NCI-H510A (cell line): ENCODE data around the gene ZNF664.

Experiments
- DNase-seq: peaks from one replicate; lab custom pipeline; 2025; lab: John Stamatoyannopoulos, UW

Gene ZNF664

DNA sequence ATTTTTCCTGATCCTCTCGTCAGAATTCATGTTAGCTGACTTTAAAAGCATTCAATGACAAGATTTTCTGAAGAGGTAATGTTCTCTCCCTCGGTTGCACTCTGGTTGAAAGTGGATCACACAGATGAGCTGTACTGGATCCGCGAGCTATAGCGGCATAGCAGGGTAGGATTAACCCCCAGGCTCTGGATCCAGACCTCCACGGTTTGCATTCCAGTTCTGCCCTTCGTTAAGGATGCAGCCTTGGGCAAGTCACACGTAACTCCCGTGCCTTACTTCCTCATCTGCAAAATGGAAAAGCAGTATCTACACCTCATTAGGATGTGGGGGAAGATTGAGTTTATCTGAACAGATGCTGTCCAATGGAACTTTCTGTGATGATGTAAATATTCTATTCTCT is 14.1 kb upstream of the ZNF664 start:
- DNase-seq = no peak

DNA sequence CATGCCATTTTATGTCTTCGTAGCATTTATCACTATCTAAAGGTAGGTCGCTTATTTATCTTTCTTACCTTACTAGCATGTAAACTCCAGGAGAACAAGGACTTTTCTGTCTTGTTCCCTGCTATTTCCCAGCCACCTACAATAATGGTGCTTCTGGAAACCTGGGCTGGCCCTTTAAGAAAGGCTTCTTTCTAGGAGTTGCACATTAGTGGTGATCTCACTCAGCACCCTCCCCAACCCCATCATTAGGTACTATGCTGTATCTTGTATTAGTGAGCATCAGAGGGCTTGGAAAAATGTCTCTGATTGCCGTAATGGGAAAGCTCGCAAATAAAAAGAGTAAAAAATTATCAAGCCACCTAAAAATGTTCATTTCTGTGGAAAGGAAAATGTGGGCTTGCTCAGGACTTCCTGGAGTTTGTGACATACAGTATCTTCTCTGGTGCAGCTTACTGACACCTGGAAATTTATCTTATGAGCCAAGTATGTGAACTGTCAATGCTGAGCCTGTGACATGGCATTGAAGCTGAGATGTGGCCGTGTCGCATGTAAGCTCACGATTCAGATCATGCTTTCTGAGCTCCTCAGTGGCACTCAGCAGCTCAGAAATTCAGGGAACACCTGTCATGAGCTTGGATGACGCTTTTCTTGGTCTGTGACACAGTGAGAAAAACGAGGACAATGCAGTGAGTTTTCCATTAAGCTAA is 12.8 kb upstream of the ZNF664 start:
- no peak for DNase-seq

DNA sequence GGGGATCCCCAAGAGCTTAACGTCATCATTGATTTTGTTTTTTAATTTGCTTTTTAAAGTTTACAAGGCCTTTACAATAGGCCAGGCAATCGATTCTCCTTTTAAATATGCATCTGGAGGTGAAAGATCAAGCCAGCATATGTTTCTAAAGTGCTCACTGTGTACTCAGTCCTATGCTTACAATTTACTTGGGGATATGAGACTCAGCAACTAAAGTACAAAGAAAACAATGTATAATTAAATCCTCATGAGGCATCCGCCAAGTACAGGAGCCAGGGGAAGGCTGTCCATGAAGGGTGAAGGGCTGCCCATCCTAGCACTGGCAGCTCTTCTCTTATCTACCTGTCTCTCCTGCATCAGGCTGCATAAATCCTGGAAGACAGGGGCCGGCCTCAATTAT is 12.2 kb upstream of the ZNF664 start:
- DNase-seq = no peak

DNA sequence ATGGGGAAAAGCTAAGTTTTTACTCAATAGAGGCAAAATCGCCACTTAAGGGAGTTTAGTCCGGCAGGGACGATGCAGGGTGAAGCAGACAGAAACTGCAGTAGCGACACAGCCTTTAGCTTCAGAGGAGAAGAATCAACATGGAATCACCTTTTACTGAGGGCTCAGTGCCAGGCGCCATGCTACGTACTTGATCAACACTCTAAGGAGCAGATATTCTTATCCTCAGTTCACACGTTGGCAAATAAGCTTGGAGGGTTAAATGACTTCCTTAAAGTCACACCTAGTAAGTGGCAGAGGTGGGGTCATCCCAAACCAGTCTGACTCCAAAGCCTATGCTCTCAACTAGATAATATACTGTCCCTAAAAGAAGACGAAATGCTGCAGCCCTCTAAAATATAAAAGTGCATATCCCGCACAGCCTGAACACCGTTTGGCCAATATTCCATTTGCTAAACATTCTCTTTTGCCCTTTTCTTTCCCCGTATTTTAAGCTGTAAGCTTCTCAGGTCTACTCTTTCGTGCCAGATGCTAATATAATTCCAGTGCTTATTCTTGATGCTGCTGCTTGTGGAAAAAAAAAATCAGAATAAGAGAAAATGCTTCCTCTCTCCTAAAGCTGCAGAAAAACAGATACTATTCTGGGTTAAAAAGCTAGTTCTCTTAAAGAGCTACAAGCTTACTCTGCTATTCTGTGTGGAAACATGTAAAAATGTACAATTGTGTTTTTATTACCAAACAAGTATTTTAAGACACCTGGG is 11.2 kb upstream of the ZNF664 start:
- DNase-seq = no peak

DNA sequence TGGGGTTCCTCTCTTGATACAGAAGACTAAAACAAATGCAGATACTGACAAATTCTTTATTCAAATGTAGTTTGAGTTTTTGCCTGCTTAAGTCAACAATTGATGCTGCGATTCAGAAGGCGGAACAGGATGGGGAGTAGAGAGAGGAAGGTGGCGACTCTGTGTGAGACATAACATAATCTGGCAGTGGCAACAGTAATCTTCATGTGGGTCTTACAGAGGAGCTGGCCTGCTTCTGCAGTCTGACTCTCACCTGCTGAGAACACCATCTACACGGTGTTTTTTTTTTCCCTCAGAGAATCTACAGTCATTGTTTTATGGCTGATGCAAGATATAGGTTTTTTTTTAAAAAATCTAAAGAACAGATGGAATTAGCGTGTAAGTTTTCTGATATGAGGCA is 10.5 kb upstream of the ZNF664 start:
- no peak for DNase-seq

DNA sequence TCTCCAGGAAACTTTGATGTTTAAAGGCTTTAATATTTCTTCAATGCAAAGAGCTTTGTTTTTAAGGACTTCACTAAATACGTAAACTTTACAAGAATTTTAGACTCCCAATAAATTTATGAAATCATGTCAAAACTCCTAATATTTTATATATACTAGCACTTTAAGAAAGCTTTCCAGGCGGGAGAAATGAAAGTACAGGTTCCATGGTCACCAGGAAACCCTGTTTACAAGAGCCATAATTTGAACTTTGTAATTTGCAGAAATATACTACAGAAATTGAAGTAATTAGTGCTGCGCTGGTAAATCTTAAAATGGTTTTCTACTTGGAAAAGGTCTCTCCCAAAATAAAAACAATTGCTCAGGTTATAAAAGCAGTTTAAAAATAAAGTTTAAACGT is 9.2 kb upstream of the ZNF664 start:
- no peak for DNase-seq

DNA sequence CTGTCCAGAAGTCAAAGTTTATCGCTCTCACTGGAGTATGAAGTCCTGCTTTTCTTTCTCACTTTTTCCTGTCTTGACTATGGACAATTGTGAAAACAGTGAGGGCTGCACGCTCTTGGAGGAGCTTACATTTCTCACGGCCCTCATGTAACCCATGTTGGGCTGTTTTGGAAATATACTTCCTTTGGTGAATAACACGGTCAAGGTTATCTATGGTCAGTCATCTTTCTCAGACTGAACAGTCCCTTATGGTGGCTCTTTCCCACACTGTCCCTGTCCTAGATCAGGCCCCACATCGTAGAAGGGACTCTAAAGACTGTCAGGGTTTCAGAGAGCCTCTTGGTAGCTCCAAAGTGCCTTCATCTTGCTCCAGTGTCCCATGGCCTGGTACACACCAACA is 7.6 kb upstream of the ZNF664 start:
- DNase-seq = no peak

DNA sequence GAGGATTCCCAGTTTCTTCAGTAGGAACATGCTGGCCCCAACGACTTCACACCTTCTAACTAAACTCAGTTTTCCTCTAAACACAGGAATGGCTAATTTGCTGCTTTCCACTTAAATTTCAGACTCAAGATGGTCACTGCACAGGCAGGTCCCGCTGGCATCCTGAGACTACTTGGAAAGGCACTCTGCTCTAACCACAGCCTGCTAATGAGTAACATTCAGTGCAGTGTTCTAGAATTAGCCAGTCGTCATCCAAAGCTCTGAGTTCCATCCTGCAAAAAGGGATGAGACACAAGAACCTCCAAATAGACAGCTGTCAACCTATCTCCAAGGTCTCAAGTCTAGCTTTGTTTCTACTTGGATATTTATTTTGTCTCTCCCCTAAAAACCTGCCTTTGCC is 6.4 kb upstream of the ZNF664 start:
- DNase-seq = no peak

DNA sequence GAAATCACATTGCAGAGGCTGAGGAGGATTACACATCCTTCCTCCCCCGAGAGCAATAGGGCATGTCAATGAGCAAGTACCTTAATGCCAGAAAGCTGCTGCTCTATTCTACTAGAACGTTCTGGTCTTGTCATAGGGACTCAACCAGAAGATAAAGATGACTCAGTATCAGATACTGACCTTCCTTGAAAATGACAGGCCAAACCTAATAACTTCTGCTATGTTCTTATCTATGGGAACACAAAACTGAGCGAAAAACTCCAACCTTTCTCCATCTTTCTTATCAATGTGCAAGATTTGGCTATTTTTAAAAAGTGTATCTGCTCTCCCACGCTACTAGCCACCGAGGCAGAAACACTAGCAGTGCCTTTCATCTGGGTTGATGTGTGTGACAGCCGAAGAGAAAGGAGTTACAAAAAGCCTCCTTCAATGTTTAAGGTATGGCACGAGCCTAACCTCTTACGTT is 5.9 kb upstream of the ZNF664 start:
- DNase-seq = no peak

DNA sequence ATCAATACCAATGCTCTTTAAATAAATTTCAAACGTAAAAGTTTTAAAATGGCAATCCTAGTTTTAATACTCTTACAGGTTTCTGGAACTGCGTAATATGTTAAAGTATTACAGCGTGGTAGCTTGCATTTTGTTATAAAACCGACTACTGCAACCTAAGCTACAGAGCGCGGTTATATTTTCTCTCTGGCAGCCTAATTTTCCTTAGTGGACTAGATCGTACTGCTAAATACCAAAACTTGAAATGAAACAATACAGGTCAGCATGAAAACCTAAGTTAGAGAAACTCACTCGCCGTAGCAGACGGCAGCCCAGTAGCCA is 1.6 kb upstream of the ZNF664 start:
- DNase-seq = no peak

DNA sequence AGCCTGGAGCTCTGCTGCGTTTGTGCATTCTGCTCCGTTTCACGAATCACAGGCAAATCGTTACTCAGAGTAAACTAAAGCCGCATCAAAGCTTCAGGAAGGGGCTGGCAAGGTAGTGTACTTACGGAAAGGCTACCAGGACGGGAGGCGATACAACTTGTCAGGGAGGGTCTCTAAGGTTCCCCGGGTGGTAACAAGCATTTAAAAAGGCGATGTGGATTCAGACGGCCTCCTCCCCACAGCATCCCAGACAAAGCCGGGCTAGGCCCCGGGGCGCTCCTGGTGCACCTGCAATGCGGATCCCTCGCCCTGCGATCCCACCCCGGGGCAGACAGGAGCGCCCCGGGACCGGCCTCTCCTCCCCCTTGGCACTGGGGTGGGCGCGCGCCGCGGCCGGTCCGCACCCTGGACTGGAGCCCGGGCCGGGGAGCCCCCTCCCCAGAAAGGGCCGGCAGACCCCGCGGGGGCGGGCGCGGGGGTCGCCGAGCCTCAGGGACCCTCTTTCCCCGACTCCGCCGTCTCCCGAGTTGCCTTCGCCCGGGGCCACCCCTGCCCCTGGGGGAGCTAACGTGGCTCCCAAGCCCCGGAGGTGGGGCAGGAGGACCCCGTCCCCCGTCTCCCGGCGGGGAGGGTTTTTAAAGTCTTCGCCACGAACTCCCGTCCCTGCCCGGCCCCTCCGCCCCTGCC is 1.1 kb upstream of the ZNF664 start:
- no peak for DNase-seq

DNA sequence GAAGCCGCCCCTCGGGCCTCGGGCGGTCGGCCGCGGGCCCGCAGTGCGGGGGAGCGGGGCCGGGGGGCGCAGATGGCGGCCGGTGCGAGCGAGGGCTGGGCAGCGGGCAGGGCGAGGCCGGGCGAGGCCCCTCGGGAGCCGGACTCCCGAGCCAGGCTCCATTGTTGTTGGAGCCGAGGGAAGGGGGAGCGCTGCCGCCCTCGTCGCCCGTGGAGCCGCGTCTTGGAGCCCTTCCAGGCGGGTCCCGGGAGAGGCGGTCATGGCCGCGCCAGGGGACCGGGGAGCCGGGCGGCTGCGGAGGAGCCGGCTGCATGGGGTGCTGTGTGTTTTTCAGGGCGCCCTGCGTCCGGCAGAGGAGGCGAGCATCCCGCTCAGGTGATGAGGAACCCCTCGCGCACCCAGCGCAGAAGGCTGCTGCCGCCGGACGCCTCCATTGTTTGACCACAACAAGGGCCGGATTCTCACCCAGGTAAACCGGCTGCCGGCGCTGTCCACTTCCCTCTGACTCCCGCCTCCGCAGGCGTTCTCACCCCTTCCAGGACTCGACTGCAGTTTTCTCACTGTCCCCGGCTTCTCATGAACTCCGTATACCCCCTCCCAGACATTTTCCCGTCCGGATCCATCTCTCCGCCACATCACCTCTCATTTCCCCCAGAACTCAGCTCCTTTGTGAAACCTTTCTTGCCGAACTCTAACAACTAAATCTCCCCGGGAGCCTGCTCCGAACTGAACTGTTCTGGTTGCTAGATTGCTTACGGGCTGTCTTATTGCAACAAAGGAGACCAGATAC is 732 bp downstream of the ZNF664 start:
- no peak for DNase-seq

DNA sequence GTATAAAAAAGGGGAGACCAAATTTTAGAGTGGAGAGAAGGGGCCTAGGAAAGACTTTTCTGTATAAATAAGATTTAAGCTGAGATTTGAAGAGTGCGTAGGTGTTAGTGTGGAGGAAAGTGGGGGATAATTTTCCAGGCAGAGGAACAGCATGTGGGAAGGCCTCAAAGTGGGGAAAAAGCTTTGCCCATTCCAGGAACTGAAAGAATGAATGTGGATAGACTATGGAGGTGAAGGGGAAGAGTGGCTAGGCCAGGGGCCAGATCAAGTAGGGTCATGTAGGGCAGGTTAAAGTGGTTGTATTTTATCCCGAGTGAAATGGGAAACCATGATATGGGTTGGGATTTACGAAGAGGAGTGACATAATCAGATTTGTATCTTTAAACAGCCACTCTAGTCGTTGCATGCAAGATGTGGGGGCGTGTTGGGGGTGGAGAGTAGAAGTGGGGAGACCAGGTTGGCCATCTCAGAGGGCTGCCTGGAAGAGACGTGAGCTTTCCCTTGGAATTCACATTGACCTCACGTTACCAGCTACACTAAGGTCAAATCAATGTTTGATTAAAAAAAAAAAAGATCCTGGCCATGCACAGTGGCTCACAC is 3.3 kb downstream of the ZNF664 start:
- no peak for DNase-seq

DNA sequence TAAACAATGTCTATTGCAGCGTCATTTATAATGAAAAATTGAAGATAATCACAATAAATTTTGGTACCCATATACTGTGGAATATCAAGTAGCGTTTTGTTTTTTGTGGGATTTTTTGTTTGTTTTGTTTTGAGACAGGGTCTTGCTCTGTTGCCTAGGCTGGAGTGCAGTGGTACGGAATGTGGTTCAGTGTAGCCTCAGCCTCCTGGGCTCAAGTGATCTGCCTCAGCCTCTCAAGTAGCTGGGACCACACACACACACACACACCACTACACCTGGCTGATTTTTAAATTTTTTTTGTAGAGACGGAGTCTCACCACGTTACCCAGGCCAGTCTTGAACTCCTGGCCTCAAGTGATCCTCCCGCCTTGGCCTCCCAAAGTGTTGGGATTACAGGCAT is 6.6 kb downstream of the ZNF664 start:
- no peak for DNase-seq

DNA sequence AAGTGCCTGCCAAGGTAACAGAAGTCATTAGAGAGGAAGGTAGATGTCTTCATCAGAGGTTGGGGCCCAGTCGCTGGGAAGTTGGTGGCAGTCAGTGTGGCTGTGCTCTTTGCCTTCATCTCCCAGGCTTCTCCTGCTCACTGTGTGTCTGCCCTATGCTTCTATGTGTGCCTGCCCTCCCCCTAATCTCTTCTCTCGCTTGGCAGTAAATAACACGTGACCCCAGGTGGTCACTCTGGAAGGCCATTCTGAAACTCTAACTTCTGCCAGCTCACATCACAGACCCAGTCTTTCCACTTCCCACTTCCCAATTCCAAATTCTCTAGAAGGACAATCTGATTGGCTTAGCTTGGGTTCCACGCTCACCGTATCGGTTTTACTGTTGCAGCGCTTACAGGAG is 9.3 kb downstream of the ZNF664 start:
- no peak for DNase-seq

DNA sequence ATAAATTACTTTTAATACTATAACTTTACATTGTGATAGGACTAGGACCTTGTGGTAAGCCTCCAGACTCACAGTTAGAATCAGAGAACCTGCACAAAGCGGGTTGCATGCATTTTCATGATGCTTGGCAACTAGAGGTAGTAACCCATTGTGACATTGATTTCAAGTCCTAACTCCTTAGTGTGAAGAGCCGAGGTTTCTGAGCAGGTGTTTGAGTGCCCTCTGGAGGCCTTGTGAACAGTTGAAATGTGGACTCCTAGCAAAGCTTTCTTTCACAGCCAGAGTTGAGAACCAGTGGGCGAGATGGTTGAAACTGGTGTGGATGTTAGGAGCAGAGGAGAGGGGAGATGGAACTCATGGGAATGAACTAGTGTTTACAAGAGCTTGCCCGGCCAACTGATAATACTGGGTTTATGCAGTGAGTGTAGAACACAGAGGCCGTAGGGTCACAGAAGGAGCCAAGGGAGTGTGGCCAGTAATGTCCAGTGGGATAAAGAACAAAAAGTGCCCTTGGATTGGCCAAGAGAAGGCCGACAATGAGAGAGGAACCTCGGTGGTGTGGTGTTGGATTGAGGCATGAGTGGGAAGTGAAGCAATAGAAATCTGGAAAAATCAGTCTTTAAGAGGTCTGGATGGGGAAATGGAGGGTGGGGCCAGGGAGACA is 10.9 kb downstream of the ZNF664 start:
- DNase-seq = peak; percentile 35

DNA sequence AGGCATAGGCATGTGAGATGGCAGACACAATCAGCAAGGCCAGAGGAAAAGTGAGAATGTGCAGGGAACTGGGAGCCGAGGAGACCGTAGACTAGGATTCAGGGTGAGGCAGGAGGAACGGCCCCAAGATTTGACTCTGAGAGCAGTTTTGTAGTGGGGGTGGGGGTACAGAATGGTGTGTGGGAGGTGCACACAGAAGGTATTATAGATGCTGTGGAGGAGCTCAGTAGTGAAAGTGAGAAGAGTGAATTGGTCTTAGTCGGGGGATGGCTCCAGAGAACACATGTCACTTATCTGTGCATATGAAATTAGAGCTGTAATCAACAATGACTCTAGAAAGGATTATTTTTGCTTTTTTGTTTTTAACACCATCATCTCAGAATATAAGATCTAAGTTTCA is 11.9 kb downstream of the ZNF664 start:
- DNase-seq = no peak

DNA sequence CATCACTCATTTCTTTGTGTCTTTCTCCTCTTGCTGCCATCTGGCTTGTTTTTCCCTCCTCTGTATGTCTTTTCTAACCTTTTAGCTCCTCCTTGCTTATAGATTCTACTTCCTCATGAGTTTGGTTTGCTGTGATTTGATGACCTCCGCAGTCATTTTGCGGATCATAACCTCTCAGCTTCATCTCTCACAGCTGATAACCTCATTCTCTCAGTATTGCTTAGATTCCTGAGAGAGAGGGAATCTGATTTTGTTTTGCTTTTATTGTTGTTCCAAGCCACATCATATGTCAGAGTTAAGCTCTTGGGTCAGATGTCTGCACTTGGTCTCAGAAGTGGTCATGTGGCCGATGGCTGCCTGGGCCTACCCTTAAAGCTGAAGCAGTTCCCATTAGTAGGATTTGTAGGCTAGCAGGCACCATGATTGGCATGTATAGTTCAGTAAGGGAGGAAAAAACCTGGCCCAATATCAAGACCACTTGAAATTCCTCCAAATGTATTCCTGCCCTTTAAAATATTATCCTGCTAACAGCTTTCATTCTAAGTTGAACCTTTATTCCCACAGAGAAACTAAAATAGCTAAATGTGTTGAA is 13.5 kb downstream of the ZNF664 start:
- DNase-seq = no peak

DNA sequence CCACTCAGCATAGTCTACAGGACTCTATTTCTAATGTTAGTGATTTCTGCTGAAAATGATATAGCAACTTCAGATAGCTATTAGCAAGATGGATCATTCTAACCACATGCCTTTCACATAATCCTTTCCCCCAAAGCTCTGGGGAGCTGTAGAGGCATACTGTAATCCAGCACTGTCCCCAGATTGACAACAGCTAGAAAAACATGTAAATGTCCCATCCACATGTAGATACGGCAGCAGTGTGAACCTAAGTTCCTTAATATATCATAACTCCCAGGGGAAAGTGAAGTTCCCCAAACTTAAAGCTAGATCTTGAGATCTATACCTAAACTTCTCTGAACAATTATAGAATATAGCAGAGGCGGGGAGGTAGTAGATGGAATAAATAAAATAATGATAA is 14.0 kb downstream of the ZNF664 start:
- DNase-seq = no peak

DNA sequence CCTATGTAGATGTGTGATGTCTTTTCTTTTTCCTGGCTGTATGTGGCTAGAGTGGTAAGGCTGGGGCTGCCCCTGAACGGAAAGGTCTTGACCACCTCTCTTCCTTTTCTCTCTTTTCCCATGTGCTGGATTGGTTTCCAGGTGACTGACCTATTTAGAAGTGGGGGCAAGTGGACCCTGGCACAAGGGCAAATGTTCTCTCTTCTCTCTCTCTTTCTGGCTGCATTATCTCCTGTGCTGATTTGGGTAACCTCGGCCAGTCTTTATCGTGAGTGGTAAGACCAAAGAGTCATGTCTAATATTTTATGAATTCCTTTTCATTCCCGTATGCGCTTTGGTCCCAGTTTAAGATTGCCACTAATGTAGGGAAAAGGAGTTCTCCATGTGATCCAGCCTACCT is 16.2 kb downstream of the ZNF664 start:
- DNase-seq = no peak

DNA sequence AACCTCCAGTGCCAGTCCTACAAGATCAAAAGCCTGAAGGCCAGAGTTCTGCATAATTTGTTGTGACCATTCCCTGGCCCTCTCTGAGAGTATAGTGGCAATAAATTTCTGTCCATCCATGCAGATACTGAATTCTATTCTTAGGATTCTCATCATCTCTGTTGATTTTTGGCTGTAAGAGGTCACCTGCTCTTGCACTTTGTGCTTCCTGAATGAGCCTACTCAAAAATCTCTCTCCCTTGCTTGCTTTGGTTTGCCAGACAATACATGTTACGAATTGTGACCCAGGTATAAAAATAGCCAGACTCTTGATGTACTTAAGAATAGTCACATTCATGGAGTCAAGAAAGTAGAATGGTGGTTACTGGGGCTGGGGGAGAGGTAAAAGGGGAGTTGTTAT is 16.7 kb downstream of the ZNF664 start:
- DNase-seq = no peak
